Measurements from ENCODE around the gene OR10V1. TPM values are rescaled to one million over a fixed set of nuclear protein-coding genes. Genes with fewer than 3 reads are reported as not detected.
A peak's percentile ranks its signal among the peaks of the same experiment; 100 is the strongest.

OR10V1 gene
- total and polyA plus RNA-seq, 9 of the 15 experiments (the other 6 are each of a cell fraction or from before 2014, with no cell fraction given) = not detected

DNA sequence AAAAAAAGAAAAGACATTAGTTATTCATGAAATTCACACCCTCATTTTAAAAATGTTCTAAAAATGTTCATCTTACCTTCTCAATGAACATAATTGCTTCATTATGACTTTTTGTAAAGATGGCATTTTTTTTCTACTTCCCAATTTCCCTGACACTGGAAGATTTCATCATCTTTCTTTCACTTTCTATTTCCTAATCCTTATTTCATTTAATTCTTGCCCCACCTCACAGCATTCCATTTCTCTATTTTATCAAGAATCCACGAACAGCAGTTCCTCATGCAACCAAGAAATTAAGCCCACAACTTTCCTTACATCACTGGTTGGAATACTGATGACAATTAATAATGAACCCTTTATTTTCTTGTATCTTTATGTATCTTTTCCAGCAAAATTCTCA, 46.7 kb downstream of the OR10V1 start:
- DNase-seq (ENCODE audit: extremely low read depth in 1 of 4, low spot score in 3 of 4) = no peak
- no peak for ATAC-seq
- no peak overlapping the region; the same call in 1 of the 2 replicates for H3K4me2 ChIP-seq (ENCODE audit: insufficient read depth, low read length)
- intact Hi-C loops (cut with micrococcal nuclease) = loop anchor here (5.0 kb wide), 1 partner anchor 135 kb away; no protein-coding TSS in a partner anchor
- peaks cover 57% of the 10 kb centered on the region for H3K79me2 ChIP-seq (ENCODE audit: control insufficient read depth, insufficient read depth, low read length)
- no peak for FAIRE-seq
- BruUV-seq (replicated peaks) = no TSS peak
- WGBS (ENCODE audit: insufficient coverage, low coverage, missing lambda C conversion rate) = 75% methylated on average over 1 of the region's 1 CpG
- no peak overlapping the region for H3K9ac ChIP-seq (ENCODE audit: insufficient read depth in 1 of 2, low read depth in 2 of 2, low read length in 2 of 2)
- POLR2A ChIA-PET = interaction anchor here (1.8 kb wide), 1 partner anchor 8 kb away, joined by 4 read pairs; no protein-coding TSS in a partner anchor
- H3K36me3 ChIP-seq (ENCODE audit: control insufficient read depth, insufficient read depth, low read length) = peaks cover 55% of the 10 kb centered on the region
- CTCF ChIA-PET (ENCODE audit: low intra/inter-chr PET ratio) = no interaction called here
- in situ Hi-C loops (cut with MboI) = no loop called here
- H3K4me1 ChIP-seq (replicated peaks in 1 of 2; ENCODE audit: control insufficient read depth in 2 of 2, insufficient read depth in 2 of 2, low read length in 2 of 2) = peaks cover 11 to 14% of the 10 kb centered on the region in 2 experiments; a peak in 3 of 5 replicates
- TF ChIP-seq CEBPG (CRISPR knock-in tag; IDR thresholded peaks at IDR 0.05) (no peak), CEBPG (tag; conservative IDR thresholded peaks at IDR 0.05 in 1 of 2, IDR thresholded peaks at IDR 0.05 in 1 of 2) (peak; percentile 84 to 94), ZNF740 (CRISPR knock-in tag; IDR thresholded peaks at IDR 0.05) (no peak), ZNF740 (tag; IDR thresholded peaks at IDR 0.05) (no peak), C11orf30 (IDR thresholded peaks at IDR 0.05; ENCODE audit: low read depth) (peak; percentile 27; the same call in 1 of the 2 replicates), ELF1 (tag; IDR thresholded peaks at IDR 0.05) (0 out of 2 replicates have a peak, but pooled peaks have one; percentile 18), SIN3B (IDR thresholded peaks at IDR 0.05; ENCODE audit: low read depth) (no peak), RBFOX2 (IDR thresholded peaks at IDR 0.05; ENCODE audit: low read depth, low read length) (0 out of 2 replicates have a peak, but pooled peaks have one; percentile 12), SMARCC2 (IDR thresholded peaks at IDR 0.05; ENCODE audit: low read depth) (no peak), EP400 (IDR thresholded peaks at IDR 0.05) (0 out of 2 replicates have a peak, but pooled peaks have one; percentile 23), MAFF (IDR thresholded peaks at IDR 0.05; ENCODE audit: low read length) (no peak), POLR2H (tag; IDR thresholded peaks at IDR 0.05; ENCODE audit: low read depth) (0 out of 2 replicates have a peak, but pooled peaks have one; percentile 40), CEBPB (tag; IDR thresholded peaks at IDR 0.05) (peak; percentile 76), TAF1 (IDR thresholded peaks at IDR 0.05; ENCODE audit: control insufficient read depth, extremely low read depth, insufficient read depth, low read length, severe bottlenecking) (no peak)
- TF ChIP-seq, protein P1, sequence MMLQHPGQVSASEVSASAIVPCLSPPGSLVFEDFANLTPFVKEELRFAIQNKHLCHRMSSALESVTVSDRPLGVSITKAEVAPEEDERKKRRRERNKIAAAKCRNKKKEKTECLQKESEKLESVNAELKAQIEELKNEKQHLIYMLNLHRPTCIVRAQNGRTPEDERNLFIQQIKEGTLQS (IDR thresholded peaks at IDR 0.05) = peak; percentile 82
- TF ChIP-seq, protein P1 (CRISPR knock-in tag; conservative IDR thresholded peaks at IDR 0.05) = no peak
- H3K9me3 ChIP-seq (replicated peaks; ENCODE audit: control insufficient read depth, insufficient read depth, low read depth, low read length) = no peaks in the 10 kb centered on the region
- no peaks in the 10 kb centered on the region for H3K27me3 ChIP-seq (ENCODE audit: control insufficient read depth in 2 of 2, insufficient read depth in 2 of 2, low read length in 2 of 2)
- H3K4me3 ChIP-seq = no peak overlapping the region
- H3K9me1 ChIP-seq (ENCODE audit: control insufficient read depth, insufficient read depth, low read length) = no peaks in the 10 kb centered on the region
- no peak overlapping the region for H3K27ac ChIP-seq (ENCODE audit: extremely low read depth, low read depth, low read length)
- no peaks in the 10 kb centered on the region for H4K20me1 ChIP-seq (replicated peaks; ENCODE audit: control insufficient read depth, insufficient read depth, low read length)
- no peak overlapping the region for H2AFZ ChIP-seq (ENCODE audit: low read depth, low read length)
